ENCODE measurements around the gene COL11A2. TPM values are rescaled to one million over a fixed set of nuclear protein-coding genes. Genes with fewer than 3 reads are reported as not detected.

The COL11A2 gene
- total and polyA plus RNA-seq, 2 donors (not counting 3 experiments of a cell fraction or from before 2014, with no cell fraction given) = 0.65 to 1.3 TPM

DNA sequence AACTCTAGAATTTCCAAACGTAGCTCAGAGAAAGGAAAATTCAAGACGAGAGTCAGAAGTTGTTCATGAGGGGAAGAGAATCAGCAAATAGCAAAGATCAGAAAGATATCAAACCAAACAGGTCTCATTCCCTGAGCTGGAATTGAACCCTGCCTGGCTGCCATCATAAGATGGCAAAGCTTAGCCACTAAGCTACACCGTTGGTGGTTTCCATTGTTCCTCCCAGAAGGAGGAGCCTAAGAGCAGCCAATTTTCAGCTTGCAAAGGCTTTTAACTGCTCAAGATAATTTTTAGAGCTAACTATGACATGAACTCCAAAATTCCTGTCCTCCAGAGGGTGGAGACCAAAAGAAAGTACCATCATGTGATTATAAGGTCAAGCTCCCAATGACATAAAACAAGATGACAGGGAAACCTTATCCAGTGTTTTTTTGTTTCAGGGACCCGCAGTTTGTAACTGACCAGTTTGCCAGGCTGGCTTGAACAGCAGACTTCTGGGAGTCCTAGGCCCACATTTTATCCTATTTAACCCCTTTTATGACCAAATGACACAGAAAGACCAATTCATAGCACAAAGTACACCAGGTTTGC, 55.9 kb downstream of the COL11A2 start:
- Histone ChIP-seq H2AFZ (ENCODE audit: low read depth, low read length) (no peak overlapping the region), H3K27ac (ENCODE audit: insufficient read depth, low read depth, low read length) (no peak overlapping the region), H3K27me3 (ENCODE audit: control insufficient read depth in 2 of 2, insufficient read depth in 2 of 2, low read length in 2 of 2) (peaks cover 5 to 15% of the 10 kb centered on the region in 2 experiments), H3K9me1 (replicated peaks; ENCODE audit: control insufficient read depth, extremely low read depth, insufficient read depth, low read length) (no peaks in the 10 kb centered on the region), H3K4me1 (ENCODE audit: control insufficient read depth, extremely low read depth, insufficient read depth, low read length) (no peaks in the 10 kb centered on the region), H3K4me2 (ENCODE audit: insufficient read depth, low read length) (no peak overlapping the region), H3K9me3 (replicated peaks; ENCODE audit: control insufficient read depth, insufficient read depth, low read length) (no peaks in the 10 kb centered on the region), H3K4me3 (replicated peaks in 1 of 3; ENCODE audit: insufficient read depth in 1 of 3, low read depth in 1 of 3, low read length in 3 of 3) (no peak overlapping the region), H3K9ac (replicated peaks; ENCODE audit: extremely low read depth, insufficient read depth, low read length) (no peak overlapping the region), H3K79me2 (ENCODE audit: control insufficient read depth, insufficient read depth, low read length) (no peaks in the 10 kb centered on the region), H3K36me3 (ENCODE audit: control insufficient read depth in 2 of 2, extremely low read depth in 1 of 2, insufficient read depth in 2 of 2, low read length in 2 of 2) (no peaks in the 10 kb centered on the region), H4K20me1 (replicated peaks; ENCODE audit: control insufficient read depth, extremely low read depth, insufficient read depth, low read length) (no peaks in the 10 kb centered on the region)
- POLR2A ChIA-PET = no interaction called here
- no peak for TF ChIP-seq FOS (IDR thresholded peaks at IDR 0.05; ENCODE audit: borderline replicate concordance, insufficient read depth, low read length)
- no peak for TF ChIP-seq JUN (IDR thresholded peaks at IDR 0.05; ENCODE audit: borderline replicate concordance, insufficient read depth, insufficient read length, low read depth)
- no peak for TF ChIP-seq POLR2A (IDR thresholded peaks at IDR 0.05; ENCODE audit: low read depth, low read length)
- no peak for TF ChIP-seq EZH2 (IDR thresholded peaks at IDR 0.05; ENCODE audit: borderline replicate concordance, low read depth, low read length, severe bottlenecking)
- TF ChIP-seq, protein P1, sequence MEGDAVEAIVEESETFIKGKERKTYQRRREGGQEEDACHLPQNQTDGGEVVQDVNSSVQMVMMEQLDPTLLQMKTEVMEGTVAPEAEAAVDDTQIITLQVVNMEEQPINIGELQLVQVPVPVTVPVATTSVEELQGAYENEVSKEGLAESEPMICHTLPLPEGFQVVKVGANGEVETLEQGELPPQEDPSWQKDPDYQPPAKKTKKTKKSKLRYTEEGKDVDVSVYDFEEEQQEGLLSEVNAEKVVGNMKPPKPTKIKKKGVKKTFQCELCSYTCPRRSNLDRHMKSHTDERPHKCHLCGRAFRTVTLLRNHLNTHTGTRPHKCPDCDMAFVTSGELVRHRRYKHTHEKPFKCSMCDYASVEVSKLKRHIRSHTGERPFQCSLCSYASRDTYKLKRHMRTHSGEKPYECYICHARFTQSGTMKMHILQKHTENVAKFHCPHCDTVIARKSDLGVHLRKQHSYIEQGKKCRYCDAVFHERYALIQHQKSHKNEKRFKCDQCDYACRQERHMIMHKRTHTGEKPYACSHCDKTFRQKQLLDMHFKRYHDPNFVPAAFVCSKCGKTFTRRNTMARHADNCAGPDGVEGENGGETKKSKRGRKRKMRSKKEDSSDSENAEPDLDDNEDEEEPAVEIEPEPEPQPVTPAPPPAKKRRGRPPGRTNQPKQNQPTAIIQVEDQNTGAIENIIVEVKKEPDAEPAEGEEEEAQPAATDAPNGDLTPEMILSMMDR (IDR thresholded peaks at IDR 0.05; ENCODE audit: extremely low read depth in 1 of 2, insufficient read depth in 1 of 2, low read depth in 1 of 2, low read length in 2 of 2) = no peak
- TF ChIP-seq POLR2AphosphoS5 (IDR thresholded peaks at IDR 0.05; ENCODE audit: insufficient read depth, low read depth, low read length) = no peak
- TF ChIP-seq, protein P2, sequence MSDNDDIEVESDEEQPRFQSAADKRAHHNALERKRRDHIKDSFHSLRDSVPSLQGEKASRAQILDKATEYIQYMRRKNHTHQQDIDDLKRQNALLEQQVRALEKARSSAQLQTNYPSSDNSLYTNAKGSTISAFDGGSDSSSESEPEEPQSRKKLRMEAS (IDR thresholded peaks at IDR 0.05; ENCODE audit: insufficient read depth, insufficient read length) = no peak
- TF ChIP-seq MYC (IDR thresholded peaks at IDR 0.05; ENCODE audit: low read depth, low read length) = no peak
- no peak for TF ChIP-seq GATA2 (IDR thresholded peaks at IDR 0.05; ENCODE audit: insufficient read depth, insufficient read length, low read depth, low read length)
- dilution Hi-C loops (cut with MboI; ENCODE audit: extremely low pct_ligation_motif_present, low sequenced_read_pairs) = no loop called here
- no TSS peak for BruUV-seq (replicated peaks)
- DNase-seq (ENCODE audit: low read depth, low spot score) = no peak
- CTCF ChIA-PET = interaction anchor here (0.6 to 6.8 kb wide), 11 partner anchors 9 to 268 kb away, joined by 3 to 55 read pairs (median 4); no protein-coding TSS in a partner anchor
- FAIRE-seq = no peak
- intact Hi-C loops (cut with micrococcal nuclease) = no loop called here

Measured in endothelial cell of umbilical vein (primary cell).